DOHH2 (cell line): ENCODE results near the gene MTCH2.

Experiments used
- H3F3A ChIP-seq: fragments of 200-600 bp; sonication (generic), shearing (Covaris generic); 2 replicates; pipeline ENCODE4 v1.6.0; 2016; ENCODE audit warnings: antibody characterized with exemption, mild to moderate bottlenecking; ENCODE audit not compliant: control insufficient read depth, insufficient read depth
- H3K27ac ChIP-seq: fragments of 200-600 bp; sonication (generic); 2 replicates; pipeline ENCODE4 v1.5.1; 2014; ENCODE audit warnings: low read depth, mild to moderate bottlenecking, low read length, moderate library complexity
- H3K27me3 ChIP-seq: fragments of 200-600 bp; sonication (generic); 2 replicates; pipeline ENCODE4 v1.6.1; 2014; ENCODE audit warnings: mild to moderate bottlenecking, low read length, mixed read lengths; ENCODE audit not compliant: control insufficient read depth
- H3K36me3 ChIP-seq: fragments of 200-600 bp; sonication (generic); 2 replicates; pipeline ENCODE4 v1.6.1; 2014; ENCODE audit warnings: mild to moderate bottlenecking, low read length, moderate library complexity, mixed read lengths; ENCODE audit not compliant: control insufficient read depth
- H3K4me1 ChIP-seq: fragments of 200-600 bp; sonication (generic); 2 replicates; pipeline ENCODE4 v1.6.1; 2014; ENCODE audit warnings: mild to moderate bottlenecking, low read length, mixed read lengths; ENCODE audit not compliant: control insufficient read depth
- H3K4me2 ChIP-seq: fragments of 200-600 bp; sonication (generic); 2 replicates; pipeline ENCODE4 v1.6.0; 2014; ENCODE audit warnings: mild to moderate bottlenecking, low read length, moderate library complexity
- H3K4me3 ChIP-seq: fragments of 200-600 bp; sonication (generic); 2 replicates; pipeline ENCODE4 v1.5.1; 2014; ENCODE audit warnings: mild to moderate bottlenecking, low read length, mixed read lengths
- H3K79me2 ChIP-seq: fragments of 200-600 bp; sonication (generic); 2 replicates; pipeline ENCODE4 v1.6.1; 2014; ENCODE audit warnings: mild to moderate bottlenecking, low read length, mixed read lengths; ENCODE audit not compliant: control insufficient read depth
- H3K9me2 ChIP-seq: fragments of 200-600 bp; sonication (generic); replicated peaks from 2 replicates; pipeline ENCODE4 v1.6.1; 2014; ENCODE audit warnings: mild to moderate bottlenecking, low read length, mixed read lengths; ENCODE audit not compliant: control insufficient read depth
- H3K9me3 ChIP-seq: fragments of 200-600 bp; sonication (generic); 2 replicates; pipeline ENCODE4 v1.6.1; 2014; ENCODE audit warnings: antibody characterized with exemption, low read length, mixed read lengths; ENCODE audit not compliant: control insufficient read depth, insufficient read depth
- H4K20me1 ChIP-seq: fragments of 200-600 bp; sonication (generic); 2 replicates; pipeline ENCODE4 v1.6.0; 2014; ENCODE audit warnings: low read depth, mild to moderate bottlenecking, antibody characterized with exemption, low read length, moderate library complexity; ENCODE audit not compliant: control insufficient read depth, insufficient read depth
- EZH2phosphoT487 ChIP-seq: fragments of 200-600 bp; sonication (generic); IDR thresholded peaks from 2 replicates; pipeline ENCODE4 v1.6.1; 2017; ENCODE audit warnings: borderline replicate concordance, mild to moderate bottlenecking, antibody characterized with exemption, low read length, moderate library complexity, mixed read lengths
- TF ChIP-seq, protein P1 (sequence below): fragments of 200-600 bp; sonication (generic); IDR thresholded peaks from one replicate; pipeline ENCODE4 v1.5.1; 2014; ENCODE audit warnings: antibody characterized with exemption, mild to moderate bottlenecking, low read depth, low read length; ENCODE audit not compliant: poor library complexity, severe bottlenecking

Gene MTCH2

DNA sequence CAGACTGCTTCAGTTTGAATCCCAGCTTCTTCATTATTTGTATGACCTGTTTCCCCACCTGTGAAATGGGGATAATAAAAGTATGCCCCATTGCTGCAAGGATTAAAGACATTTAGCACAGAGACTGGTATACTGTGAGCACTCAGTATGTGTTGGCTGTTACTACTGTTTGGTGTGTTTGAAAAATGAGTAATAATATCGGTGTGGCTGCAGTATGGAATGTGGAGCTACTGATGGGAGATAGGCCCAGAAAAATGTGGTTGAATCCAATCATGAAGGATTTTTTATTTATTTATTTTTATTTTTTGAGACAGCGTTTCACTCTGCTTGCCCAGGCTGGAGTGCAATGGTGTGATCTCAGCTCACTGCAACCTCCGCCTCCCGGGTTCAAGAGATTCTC lies 39.1 kb downstream of the MTCH2 start:
- H3K27me3 ChIP-seq, result 0 out of 2 replicates have a peak, but pooled peaks cover 2% of the 10 kb centered on the region
- H3F3A ChIP-seq, result no peaks in the 10 kb centered on the region
- H3K9me3 ChIP-seq, result no peaks in the 10 kb centered on the region
- H3K36me3 ChIP-seq, result no peaks in the 10 kb centered on the region
- H3K4me2 ChIP-seq, result no peak overlapping the region
- H3K9me2 ChIP-seq, result no peaks in the 10 kb centered on the region
- no peaks in the 10 kb centered on the region for H3K4me1 ChIP-seq
- no peaks in the 10 kb centered on the region for H4K20me1 ChIP-seq
- no peaks in the 10 kb centered on the region for H3K79me2 ChIP-seq
- H3K4me3 ChIP-seq, result no peak overlapping the region
- TF ChIP-seq, protein P1, sequence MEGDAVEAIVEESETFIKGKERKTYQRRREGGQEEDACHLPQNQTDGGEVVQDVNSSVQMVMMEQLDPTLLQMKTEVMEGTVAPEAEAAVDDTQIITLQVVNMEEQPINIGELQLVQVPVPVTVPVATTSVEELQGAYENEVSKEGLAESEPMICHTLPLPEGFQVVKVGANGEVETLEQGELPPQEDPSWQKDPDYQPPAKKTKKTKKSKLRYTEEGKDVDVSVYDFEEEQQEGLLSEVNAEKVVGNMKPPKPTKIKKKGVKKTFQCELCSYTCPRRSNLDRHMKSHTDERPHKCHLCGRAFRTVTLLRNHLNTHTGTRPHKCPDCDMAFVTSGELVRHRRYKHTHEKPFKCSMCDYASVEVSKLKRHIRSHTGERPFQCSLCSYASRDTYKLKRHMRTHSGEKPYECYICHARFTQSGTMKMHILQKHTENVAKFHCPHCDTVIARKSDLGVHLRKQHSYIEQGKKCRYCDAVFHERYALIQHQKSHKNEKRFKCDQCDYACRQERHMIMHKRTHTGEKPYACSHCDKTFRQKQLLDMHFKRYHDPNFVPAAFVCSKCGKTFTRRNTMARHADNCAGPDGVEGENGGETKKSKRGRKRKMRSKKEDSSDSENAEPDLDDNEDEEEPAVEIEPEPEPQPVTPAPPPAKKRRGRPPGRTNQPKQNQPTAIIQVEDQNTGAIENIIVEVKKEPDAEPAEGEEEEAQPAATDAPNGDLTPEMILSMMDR, result no peak
- no peak for TF ChIP-seq EZH2phosphoT487
- H3K27ac ChIP-seq, result no peak overlapping the region

DNA sequence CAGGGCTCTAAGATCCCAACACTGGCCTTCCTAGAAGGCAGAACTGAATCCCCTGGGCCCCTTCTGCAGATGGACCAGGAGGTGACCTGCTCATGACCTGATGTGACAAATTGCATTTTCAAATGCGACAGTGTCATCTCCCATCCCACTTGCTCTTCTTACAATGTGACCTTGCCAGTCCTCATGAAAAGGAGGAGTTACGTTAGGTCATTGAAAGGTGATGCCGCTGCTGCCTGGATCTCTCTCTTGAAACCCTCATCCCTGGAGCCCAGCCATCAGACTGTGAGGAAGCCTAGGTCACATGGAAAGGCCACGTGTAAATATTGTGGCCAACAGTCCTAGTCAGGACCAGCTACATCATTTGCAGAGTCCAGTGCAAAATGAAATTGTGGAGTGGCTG lies 42.5 kb downstream of the MTCH2 start:
- Histone ChIP-seq H3K4me3 (no peak overlapping the region), H3K27me3 (no peaks in the 10 kb centered on the region), H4K20me1 (no peaks in the 10 kb centered on the region), H3K9me3 (no peaks in the 10 kb centered on the region), H3K4me2 (no peak overlapping the region), H3K4me1 (no peaks in the 10 kb centered on the region), H3K9me2 (no peaks in the 10 kb centered on the region), H3K79me2 (no peaks in the 10 kb centered on the region), H3K27ac (no peak overlapping the region), H3K36me3 (no peaks in the 10 kb centered on the region), H3F3A (no peaks in the 10 kb centered on the region)
- TF ChIP-seq, protein P1, result no peak
- TF ChIP-seq EZH2phosphoT487, result no peak

DNA sequence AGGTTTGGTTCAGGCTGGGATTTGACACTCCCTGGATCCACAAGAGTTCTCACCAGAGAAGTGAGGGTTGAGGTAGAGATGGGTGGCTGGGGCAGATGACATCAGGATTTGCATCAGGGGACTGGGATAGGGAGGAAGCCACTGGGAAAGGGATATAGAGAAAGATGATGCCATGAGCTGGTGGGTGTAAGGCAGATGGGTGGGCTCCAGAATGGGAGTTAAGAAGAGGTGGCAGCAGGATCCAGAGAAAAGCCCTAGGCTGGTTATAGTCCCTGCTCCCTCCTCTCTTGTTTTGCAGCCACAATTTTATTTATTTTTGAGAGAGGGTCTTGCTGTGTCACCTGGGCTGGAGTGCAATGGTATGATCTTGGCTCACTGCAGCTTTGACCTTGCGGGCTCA lies 46.4 kb downstream of the MTCH2 start:
- Histone ChIP-seq H3K79me2 (no peaks in the 10 kb centered on the region), H3K27me3 (peaks cover 25% of the 10 kb centered on the region), H3K4me3 (no peak overlapping the region), H3K9me2 (no peaks in the 10 kb centered on the region), H3F3A (no peaks in the 10 kb centered on the region), H3K9me3 (no peaks in the 10 kb centered on the region), H3K36me3 (no peaks in the 10 kb centered on the region), H3K27ac (no peak overlapping the region), H4K20me1 (no peaks in the 10 kb centered on the region), H3K4me1 (peaks cover 7% of the 10 kb centered on the region; the same call in 1 of the 2 replicates), H3K4me2 (no peak overlapping the region)
- TF ChIP-seq, protein P1, result no peak
- no peak for TF ChIP-seq EZH2phosphoT487
